Measurements from ENCODE around the gene COL1A1. TPM values are rescaled to one million over a fixed set of nuclear protein-coding genes. Genes with fewer than 3 reads are reported as not detected.

Gene COL1A1
- total RNA-seq, 1 experiment from 2014 or later: 20.7 TPM

- ChIA-PET POLR2A (ENCODE audit: unreplicated experiment) (interaction anchor here (0.6 kb wide), 1 partner anchor 16 kb away, joined by 4 read pairs; no protein-coding TSS in a partner anchor), CTCF (no interaction called here)
- H3K4me2 ChIP-seq: no peak overlapping the region
- H3K9me2 ChIP-seq (ENCODE audit: insufficient read depth): no peaks in the 10 kb centered on the region
- H3K36me3 ChIP-seq (ENCODE audit: low read depth): no peaks in the 10 kb centered on the region
- TF ChIP-seq CTCF (conservative IDR thresholded peaks at IDR 0.05) (no peak), EZH2 (IDR thresholded peaks at IDR 0.05; ENCODE audit: low read depth) (no peak)
- intact Hi-C loops (cut with micrococcal nuclease; ENCODE audit: unreplicated experiment): no loop called here
- no peak overlapping the region for H3K4me3 ChIP-seq
- no peak overlapping the region for H2AFZ ChIP-seq
- no TSS peak for BruUV-seq (replicated peaks)
- no peak overlapping the region for H3K27ac ChIP-seq
- DNase-seq: no peak
- no peaks in the 10 kb centered on the region for H3F3A ChIP-seq (ENCODE audit: insufficient read depth, low read depth)
- H4K20me1 ChIP-seq (ENCODE audit: insufficient read depth): no peaks in the 10 kb centered on the region
- no peaks in the 10 kb centered on the region for H3K79me2 ChIP-seq (ENCODE audit: low read depth)
- H3K9me3 ChIP-seq (ENCODE audit: insufficient read depth, low read depth): no peaks in the 10 kb centered on the region
- H3K27me3 ChIP-seq (ENCODE audit: insufficient read depth, low read depth): no peaks in the 10 kb centered on the region
- H3K4me1 ChIP-seq (replicated peaks; ENCODE audit: insufficient read depth): peaks cover 4% of the 10 kb centered on the region
These were observed 11.7 kb downstream of the COL1A1 start for GRCh38 chr17:50189550-50190292.

GRCh38 chr17:50188921-50189549 is 12.4 kb downstream of the COL1A1 start:
- POLR2A ChIA-PET (ENCODE audit: unreplicated experiment): no interaction called here
- BruUV-seq (replicated peaks): no TSS peak

GRCh38 chr17:50188531-50188920 is 12.9 kb downstream of the COL1A1 start:
- POLR2A ChIA-PET (ENCODE audit: unreplicated experiment): no interaction called here
- no TSS peak for BruUV-seq (replicated peaks)
- Histone ChIP-seq H3K36me3 (ENCODE audit: low read depth) (no peaks in the 10 kb centered on the region), H3K9me3 (ENCODE audit: insufficient read depth, low read depth) (no peaks in the 10 kb centered on the region), H4K20me1 (ENCODE audit: insufficient read depth) (no peaks in the 10 kb centered on the region), H3K27ac (no peak overlapping the region), H3K27me3 (ENCODE audit: insufficient read depth, low read depth) (no peaks in the 10 kb centered on the region), H3K4me2 (no peak overlapping the region), H3K79me2 (ENCODE audit: low read depth) (no peaks in the 10 kb centered on the region), H3K9me2 (ENCODE audit: insufficient read depth) (no peaks in the 10 kb centered on the region), H2AFZ (no peak overlapping the region), H3K4me3 (no peak overlapping the region), H3F3A (ENCODE audit: insufficient read depth, low read depth) (no peaks in the 10 kb centered on the region), H3K4me1 (replicated peaks; ENCODE audit: insufficient read depth) (peaks cover 14% of the 10 kb centered on the region)
- intact Hi-C loops (cut with micrococcal nuclease; ENCODE audit: unreplicated experiment): no loop called here
- CTCF ChIA-PET: no interaction called here
- DNase-seq: no peak
- no peak for TF ChIP-seq CTCF (conservative IDR thresholded peaks at IDR 0.05)
- TF ChIP-seq EZH2 (IDR thresholded peaks at IDR 0.05; ENCODE audit: low read depth): no peak

More at GRCh38 chr17:50188921-50189549, 12.4 kb downstream of the COL1A1 start:
- no peaks in the 10 kb centered on the region for H3K79me2 ChIP-seq (ENCODE audit: low read depth)
- intact Hi-C loops (cut with micrococcal nuclease; ENCODE audit: unreplicated experiment): no loop called here
- no peak for TF ChIP-seq CTCF (conservative IDR thresholded peaks at IDR 0.05)
- TF ChIP-seq EZH2 (IDR thresholded peaks at IDR 0.05; ENCODE audit: low read depth): no peak
- no peak overlapping the region for H3K4me3 ChIP-seq
- H4K20me1 ChIP-seq (ENCODE audit: insufficient read depth): no peaks in the 10 kb centered on the region
- no peak overlapping the region for H3K27ac ChIP-seq
- no peaks in the 10 kb centered on the region for H3K9me3 ChIP-seq (ENCODE audit: insufficient read depth, low read depth)
- H3F3A ChIP-seq (ENCODE audit: insufficient read depth, low read depth): no peaks in the 10 kb centered on the region
- no peak overlapping the region for H2AFZ ChIP-seq
- H3K36me3 ChIP-seq (ENCODE audit: low read depth): no peaks in the 10 kb centered on the region
- H3K27me3 ChIP-seq (ENCODE audit: insufficient read depth, low read depth): no peaks in the 10 kb centered on the region
- CTCF ChIA-PET: no interaction called here
- H3K4me1 ChIP-seq (replicated peaks; ENCODE audit: insufficient read depth): peaks cover 11% of the 10 kb centered on the region
- no peak overlapping the region for H3K4me2 ChIP-seq
- no peaks in the 10 kb centered on the region for H3K9me2 ChIP-seq (ENCODE audit: insufficient read depth)
- DNase-seq: no peak
